Fibroblast of skin of right quadriceps (primary cell): ENCODE data around the gene HP1BP3.

ENCODE experiments used
- DNase-seq: peaks from one replicate; pipeline ENCODE4 v3.0.0-alpha.2; 2013

Gene HP1BP3

GRCh38 chr1:20770314-20771087, 16.6 kb downstream of the HP1BP3 start:
- DNase-seq = no peak

- DNase-seq = no peak
Observed at GRCh38 chr1:20767271-20767670, 19.8 kb downstream of the HP1BP3 start.

DNA sequence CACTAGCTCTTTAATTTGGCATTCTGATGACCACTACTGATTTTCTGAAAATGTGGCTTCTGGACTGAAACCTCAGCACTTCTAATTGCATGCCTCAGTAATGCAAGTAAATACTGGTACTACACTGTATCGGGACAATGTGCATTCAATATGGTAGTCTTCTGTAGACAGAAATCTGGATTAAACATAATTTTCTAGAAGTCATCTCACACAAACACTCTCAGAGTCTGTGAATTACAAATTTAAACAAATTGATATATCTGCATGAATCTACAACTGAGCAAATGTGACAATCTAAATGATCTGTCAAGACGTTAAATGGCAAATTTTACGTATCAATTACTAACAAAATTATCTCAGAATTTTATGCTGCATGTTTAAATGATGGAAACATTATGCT, 23.7 kb downstream of the HP1BP3 start:
- no peak for DNase-seq

DNA sequence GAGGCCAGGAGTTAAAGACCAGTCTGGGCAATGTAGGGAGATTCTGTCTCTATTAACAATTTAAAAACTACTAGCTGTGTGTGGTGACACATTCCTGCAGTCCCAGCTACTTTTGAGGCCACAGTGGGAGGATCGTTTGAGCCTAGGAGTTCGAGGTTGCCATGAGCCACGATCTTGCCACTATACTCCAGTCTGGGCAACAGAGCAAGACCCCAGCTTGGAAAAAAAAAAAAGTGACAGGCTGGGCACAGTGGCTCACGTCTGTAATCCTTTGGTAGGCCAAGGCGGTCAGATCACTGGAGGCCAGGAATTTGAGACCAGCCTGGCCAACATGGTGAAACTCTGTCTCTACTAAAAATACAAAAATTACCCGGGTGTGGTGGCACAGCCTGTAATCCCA, 26.8 kb downstream of the HP1BP3 start:
- DNase-seq = no peak

DNA sequence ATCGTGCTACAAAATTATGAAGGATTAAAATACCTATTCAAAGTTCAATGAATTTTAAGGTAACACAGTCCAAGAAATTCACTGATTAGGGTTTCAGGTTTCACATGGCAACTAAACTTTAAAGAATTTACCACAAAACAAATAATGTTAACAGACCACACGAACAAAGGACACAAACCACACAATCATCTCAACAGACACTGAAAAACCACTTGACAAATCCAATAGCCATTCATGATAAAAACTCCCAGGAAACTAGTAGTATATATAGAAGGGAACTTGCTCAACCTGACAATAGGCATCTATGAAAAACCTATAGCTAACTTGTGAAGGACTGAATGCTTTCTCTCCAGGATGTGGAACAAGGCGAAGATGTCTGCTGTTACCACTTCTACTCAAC, 33.5 kb downstream of the HP1BP3 start:
- DNase-seq = peak; percentile 27

DNA sequence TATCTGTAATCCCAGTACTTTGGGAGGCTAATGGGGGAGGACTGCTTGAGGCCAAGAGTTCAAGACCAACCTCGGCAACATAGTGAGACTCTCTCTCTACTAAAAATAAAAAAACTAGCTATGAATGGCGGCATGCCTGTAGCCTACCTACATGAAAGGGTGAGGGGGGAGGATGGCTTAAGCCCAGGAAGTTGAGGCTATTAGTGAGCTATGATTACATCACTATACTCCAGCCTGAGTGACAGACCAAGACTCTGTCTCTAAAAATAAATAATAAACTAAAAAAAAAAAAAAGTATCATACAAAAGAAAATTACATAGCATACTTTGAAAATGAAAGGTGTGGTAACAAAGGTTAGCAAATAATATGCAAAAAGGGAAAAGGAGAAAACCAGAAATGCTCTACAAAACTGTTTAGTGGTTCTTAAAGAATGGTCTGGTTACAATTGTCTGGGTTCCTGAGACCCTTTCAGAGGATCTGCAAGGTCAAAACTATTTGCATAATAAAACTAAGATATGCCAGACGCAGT, 35.6 kb downstream of the HP1BP3 start:
- DNase-seq = no peak

DNA sequence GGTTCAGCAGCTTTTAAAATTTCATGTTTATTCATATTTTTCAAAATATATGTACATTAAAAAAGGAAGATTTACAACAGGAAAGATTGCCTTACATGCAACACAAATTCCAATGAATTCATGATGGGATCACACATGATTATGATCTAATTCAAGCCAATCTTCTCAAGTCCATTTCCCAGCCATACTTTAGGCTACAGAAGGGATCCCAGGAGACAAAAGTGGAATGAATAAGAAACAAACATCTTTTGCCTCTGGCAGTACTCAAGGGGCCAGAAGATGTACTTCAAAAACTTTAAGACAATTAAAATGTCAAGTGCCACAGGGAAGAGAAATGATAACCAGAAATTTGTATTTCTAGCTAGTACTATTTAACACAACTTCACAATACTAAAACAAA, 44.4 kb downstream of the HP1BP3 start:
- DNase-seq = no peak

DNA sequence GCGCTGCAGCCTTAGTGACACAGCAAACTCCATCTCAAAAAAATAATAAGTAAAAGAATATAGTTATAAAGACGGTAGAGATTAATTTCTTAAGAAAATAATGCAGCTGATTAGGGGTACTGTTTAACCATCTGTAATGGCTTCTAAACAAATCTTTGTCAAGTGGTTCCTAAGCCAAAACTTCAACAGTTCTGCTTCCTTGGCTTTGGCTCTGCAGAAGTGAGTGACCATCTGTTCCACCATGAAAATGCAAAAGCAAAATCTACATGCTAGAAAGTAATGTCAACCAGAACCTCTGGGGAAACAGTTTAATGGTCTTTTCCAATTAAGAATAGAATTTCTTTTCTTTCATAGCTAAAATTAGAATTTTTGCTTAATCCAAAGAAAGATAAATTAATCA, 46.3 kb downstream of the HP1BP3 start:
- no peak for DNase-seq

DNA sequence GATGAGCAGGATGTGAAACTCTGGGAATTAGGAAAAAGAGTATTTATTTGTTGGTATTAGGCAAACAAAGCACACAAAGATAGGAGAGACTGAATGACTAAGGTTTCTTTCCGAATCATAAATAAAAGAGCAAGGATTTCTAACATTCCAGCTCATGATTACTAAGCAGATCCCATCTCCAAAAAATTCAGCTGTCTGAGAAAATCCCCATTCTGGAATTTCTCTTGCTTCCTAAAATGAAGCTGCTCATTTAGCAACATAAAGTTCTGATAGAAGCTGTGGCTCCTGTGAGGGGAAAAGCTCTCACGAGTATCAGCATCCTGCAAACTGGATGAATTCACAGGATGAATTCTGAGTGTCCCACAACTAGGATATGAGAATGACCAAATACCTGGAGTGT, 47.9 kb downstream of the HP1BP3 start:
- DNase-seq = peak; percentile 71

DNA sequence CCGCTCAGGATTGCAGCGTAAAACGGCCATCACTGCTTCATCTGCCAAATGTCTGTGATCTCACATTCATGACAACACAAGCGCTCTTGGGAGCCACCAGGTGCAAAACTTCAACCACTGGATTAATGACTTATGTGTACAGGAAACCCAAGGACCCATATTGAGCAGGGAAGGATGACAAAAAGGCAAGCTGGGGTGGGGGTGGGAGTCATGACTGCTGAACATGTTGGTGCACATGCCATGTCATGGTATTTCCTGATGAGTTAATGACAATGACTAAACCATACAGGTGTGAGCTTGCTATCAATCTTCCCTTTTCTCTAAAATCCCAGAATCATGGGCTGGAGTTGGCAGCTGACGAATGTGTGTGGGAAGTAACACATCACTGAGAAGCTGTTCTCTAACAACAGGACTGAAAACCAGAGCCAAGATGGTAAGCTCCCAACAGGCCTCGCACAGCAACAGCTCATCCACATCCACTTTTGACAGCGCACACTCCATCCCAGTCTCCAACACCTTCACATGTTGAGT, 51.5 kb downstream of the HP1BP3 start:
- DNase-seq = no peak

DNA sequence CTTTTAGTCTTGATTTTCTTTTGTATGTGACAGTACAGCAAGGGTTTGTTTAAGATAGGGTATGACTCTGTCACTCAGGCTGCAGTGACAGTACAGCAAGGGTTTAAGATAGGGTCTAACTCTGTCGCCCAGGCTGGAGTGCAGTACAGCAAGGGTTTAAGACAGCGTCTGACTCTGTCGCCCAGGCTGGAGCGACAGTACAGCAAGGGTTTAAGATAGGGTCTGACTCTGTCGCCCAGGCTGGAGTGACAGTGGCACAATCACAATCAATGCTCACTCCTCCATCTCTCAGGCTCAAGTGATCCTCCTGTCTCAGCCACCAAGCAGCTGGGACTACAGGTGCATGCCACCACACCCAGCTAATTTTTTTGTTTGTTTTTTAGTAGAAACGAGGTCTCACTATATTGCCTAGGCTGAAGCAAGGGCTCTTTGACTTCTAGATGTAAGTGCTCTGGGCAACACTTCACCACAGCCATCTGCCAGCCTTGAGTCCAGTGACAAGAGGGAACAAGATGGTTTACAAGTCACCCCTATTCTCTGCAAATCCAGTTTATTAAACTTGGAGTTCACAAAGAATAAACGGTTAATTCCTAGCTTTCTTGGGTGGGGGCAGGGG, 53.6 kb downstream of the HP1BP3 start:
- DNase-seq = no peak

DNA sequence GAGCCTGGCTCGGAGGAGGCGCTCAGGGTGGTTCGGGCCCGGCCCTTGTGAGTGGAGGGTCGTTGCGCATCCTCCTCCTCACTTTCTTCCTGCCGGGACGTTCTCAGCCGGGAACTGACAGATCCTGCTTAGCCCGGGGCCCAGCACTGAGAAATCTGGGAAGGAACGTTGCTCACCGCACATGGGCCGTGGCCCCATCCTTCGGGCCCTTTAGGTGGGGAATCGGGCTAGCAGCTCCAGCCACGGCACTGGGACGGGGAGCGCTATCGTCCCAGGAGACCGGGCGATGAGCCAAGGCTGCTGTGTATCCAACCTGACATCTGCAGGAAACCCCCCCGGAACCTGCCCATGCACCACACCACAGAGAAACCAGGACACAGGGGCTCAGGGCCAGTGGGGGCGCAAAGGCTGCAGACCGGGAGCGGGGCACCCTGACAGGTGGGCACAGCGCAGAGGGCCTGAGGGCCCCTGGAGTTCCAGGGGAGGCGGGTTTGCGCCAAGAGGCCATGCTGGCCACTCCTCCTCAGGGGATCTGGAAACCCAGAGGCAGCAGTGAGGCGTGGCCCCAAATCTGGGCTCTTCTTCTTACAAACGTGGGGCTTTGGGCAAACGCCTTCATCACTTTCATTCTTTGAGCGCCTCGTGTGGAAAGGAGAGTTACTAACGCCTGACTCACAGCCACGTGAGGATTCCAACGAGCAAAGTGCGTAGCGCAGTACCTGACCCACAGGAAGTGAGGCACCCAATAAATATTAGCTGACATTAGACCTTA, 54.3 kb downstream of the HP1BP3 start, which contains the start of gene SH2D5:
SH2D5 (minus strand) TSS at position 116 of the 772 bp plus-strand sequence. CDS start 4,659 bp downstream, outside the sequence.
- DNase-seq = peak; percentile 96

DNA sequence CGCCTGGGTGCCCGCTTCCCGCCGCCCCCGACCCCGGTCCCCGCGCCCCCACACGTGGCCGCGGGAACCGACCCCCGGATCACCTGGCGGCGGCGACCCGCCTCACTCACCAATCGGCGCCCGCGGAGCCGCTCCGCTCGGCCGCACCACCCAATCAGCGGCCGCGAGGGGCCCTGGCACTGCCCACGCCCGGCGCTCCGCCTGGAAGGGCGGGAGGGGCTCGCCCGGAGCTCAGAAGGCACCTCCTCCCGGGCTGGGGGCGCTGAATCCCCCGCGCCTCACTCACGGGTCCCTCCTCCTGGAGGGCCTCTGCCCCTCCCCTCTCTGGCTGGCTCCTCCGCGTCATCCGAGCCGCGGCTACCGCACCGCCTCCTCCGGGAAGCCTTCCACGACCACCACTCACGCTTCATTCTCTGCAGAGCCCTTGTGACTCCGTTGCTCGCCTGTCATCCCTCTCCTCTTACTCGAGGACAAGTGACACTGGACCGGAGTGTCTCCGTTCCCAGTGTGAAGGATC, 55.0 kb downstream of the HP1BP3 start:
- peak; percentile 64 for DNase-seq

DNA sequence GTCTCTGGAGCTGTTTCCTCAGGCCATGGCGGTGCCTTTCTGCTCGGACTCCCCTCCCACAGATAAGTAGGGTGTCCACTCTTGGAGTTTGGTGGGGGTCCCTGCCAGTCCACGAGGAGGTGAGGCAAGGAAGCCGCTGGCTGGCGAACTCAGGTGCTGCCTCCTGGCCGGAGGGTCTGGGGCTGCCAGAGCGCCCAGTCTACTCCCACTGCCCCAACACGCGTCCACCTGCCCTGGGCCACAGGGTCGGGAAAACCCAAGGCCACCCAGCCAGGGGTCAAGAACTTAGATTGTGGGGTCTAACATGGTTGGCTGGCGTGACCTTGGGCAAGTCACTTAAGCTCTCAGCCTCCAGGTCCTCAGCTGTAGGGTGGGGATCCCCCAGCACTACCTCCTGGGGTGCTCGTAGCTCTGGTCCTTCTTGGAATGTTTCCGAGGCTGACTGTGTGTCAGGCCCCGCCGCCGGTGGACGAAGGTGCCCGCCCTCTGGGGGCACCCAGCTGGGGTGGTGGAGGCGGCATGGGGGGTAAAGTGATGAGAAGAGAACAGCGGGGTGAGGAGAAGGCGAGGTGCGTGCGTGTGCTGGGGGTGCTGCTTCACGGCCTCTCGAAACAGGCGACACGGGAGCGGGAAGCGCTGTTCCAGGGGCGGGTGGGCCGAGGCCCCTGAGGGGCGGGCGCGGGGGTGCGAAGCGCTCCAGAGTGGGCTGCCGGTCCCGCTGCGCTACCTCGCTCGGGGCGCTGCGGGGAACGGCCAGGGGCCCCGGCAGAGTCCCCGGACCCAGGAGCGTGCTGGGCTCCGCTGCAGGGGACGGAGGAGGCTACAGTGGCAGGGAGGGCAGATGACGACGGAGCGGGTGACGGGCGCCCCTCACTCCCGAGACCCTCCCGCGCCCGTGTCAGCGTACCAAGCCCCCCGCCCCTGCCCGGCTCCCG, 55.8 kb downstream of the HP1BP3 start:
- DNase-seq = no peak

GRCh38 chr1:20730690-20731056, 56.4 kb downstream of the HP1BP3 start:
- no peak for DNase-seq

DNA sequence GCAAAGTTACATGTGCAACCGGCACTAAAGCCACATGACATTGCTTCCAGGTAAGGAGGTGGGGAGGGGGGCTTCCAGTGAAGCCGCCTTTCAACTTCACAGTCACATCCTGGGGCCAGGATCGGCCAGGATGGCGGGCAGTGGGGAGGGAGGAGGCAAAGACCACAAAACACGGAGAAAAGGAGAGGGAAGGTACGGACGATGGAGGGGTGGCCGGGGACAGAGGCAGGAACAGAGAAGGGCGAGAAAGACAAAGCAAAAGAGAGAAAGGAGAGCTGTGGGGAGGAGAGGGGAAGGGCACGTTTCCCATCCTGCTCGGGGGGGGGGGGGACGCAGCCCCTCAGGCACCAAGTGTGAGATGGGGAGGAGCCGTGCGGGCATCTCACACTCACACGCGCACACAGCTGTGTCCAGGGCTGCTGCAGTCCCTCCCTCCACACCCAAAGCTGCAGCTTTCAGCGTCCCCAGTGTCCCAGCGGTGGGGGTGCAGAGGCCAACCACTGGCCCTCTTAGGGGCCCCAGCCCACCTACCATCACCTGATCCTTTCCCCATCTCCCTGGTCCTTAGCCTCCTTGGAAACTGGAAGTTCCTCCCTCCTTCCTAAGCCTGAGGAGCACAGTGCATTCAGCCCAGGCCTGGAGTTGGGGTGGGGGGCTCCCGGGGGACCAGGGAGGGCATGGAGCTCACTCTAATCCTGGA, 57.0 kb downstream of the HP1BP3 start:
- no peak for DNase-seq

DNA sequence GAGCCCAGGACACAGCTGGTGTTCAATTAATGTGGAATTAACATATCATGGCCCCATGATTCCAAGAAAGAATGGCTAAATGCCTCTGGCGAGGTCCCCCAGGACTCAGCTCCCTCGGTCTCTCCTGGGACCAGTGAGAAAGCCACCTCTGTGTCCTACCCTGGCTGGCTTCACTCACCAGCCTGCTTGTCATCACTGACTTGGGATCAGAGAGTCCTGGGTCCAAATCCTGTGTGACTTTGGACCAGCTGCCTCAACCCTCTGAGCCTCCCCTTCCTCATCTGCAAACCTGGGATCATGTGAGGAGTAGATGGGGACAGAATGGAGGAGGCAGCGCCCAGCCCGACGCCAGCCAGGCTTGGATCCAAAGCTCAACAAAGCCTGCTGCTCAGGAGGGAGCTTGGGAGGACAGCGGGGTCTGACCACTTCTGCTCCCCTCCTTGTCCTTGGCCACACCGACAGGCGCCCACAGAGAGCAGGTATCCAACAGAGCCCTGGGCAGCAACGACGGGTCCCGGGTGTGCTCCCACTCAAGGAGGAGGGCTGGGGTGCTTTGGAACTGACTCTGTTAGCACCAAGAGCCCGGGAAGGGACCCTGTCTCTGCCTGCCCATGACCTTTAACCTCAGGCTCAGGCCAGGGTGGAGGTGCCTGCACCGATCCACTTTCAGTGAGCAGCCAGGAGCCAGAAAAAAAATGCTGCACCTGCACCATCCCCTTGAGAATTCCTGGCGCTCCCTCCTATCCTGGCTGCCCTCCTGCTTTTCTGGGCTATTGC, 57.8 kb downstream of the HP1BP3 start:
- no peak for DNase-seq

GRCh38 chr1:20728371-20729154, 58.5 kb downstream of the HP1BP3 start:
- no peak for DNase-seq

DNA sequence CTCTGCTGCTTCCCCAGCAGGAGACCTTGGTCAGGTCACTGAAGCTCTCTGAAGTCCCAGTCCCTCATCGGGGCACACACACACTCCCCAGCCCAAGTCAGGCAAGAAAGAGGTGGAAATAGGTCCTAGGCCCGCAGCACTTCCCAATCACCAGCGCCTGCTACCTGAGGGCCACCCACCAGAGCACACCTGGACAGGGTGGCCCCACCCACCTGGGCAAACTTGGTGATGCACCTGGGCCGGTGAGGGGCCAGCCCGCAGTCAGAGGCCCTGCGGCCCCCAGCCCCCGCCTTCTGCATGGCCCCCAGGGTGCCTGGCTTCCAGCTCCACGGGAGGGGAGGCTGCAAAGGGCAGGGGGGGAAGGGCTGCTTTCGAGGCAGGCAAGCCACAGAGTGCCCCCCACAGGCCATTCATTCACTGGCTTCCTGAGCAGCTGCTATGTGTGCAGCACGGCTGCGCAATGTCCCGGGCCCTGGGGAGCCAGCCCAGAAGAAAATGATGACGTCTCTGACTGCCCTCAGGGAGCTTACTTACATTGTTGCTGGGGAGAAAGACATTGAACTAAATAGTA, 59.3 kb downstream of the HP1BP3 start:
- peak; percentile 16 for DNase-seq
